HepG2 (cell line): ENCODE results near the gene AUTS2. TPM values are rescaled to one million over a fixed set of nuclear protein-coding genes. Genes with fewer than 3 reads are reported as not detected.

Experiments
- ATAC-seq: fragments of 200-7000 bp; cut with Tn5 transposase; 3 replicates; pipeline ENCODE4 v1.9.1; 2020; ENCODE audit warnings: mild to moderate bottlenecking, moderate library complexity
- BruUV-seq: library from RNA; stranded (reverse); fragments of 400-500 nt; replicated peaks from 2 replicates; lab custom pipeline; 2021; lab: Mats Ljungman, UMichigan
- CTCF ChIA-PET: fragments of 300-600 bp; formaldehyde crosslinking; extraction: SDS; loops from one replicate; lab custom pipeline; 2021; ENCODE audit warnings: low total read pairs, inconsistent platforms, low intra/inter-chr PET ratio; lab: Yijun Ruan, JAX
- POLR2A ChIA-PET: fragments of 350-600 bp; sonication (Branson Sonifier 250); formaldehyde crosslinking; loops from one replicate; lab custom pipeline; 2020; ENCODE audit warnings: antibody characterized with exemption, inconsistent platforms; lab: Yijun Ruan, JAX
- DNase-seq: peaks from one replicate; pipeline ENCODE4 v3.0.0-alpha.2; 2015; ENCODE audit warnings: low spot score
- FAIRE-seq: peaks from 3 replicates; lab custom pipeline; 2011; peaks lifted over from hg19 to GRCh38; lab: Jason Lieb, UNC
- H2AFZ ChIP-seq: one replicate; pipeline ENCODE4 v1.6.1; 2011; ENCODE audit warnings: low read length, inconsistent platforms
- H3K27ac ChIP-seq: fragments of 300-600 bp; 3 replicates; pipeline ENCODE4 v1.8.0; 2011; ENCODE audit warnings: mixed run types, mild to moderate bottlenecking, mixed read lengths, low read length, inconsistent platforms; ENCODE audit not compliant: insufficient read depth; ENCODE audit errors: extremely low read length
- H3K27me3 ChIP-seq, 2 experiments: fragments of 200-600 bp in 1 of 2; 2 replicates in 1 of 2; 3 replicates in 1 of 2; pipeline versions ENCODE4 v1.6.0 to v1.8.0; 2011; ENCODE audit warnings: low read length in 2 of 2, mild to moderate bottlenecking in 2 of 2, moderate library complexity in 2 of 2, inconsistent platforms in 1 of 2; ENCODE audit not compliant: insufficient read depth in 2 of 2, control insufficient read depth in 1 of 2
- H3K36me3 ChIP-seq, 2 experiments: fragments of 200-600 bp in 1 of 2; replicated peaks in 1 of 2; 2 replicates in 1 of 2; 3 replicates in 1 of 2; pipeline versions ENCODE4 v1.5.1 to v1.8.0; 2011; ENCODE audit warnings: low read length in 2 of 2, inconsistent platforms in 1 of 2; ENCODE audit not compliant: insufficient read depth in 2 of 2, control insufficient read depth in 1 of 2
- H3K4me1 ChIP-seq: 2 replicates; pipeline ENCODE4 v1.5.1; 2012; ENCODE audit warnings: low read length, inconsistent platforms; ENCODE audit not compliant: insufficient read depth
- H3K4me2 ChIP-seq: 2 replicates; pipeline ENCODE4 v1.6.0; 2011; ENCODE audit warnings: low read depth, low read length, inconsistent platforms
- H3K4me3 ChIP-seq, 3 experiments: fragments of 200-600 bp in 1 of 3; sonication (generic), shearing (Covaris generic) in 1 of 3; replicated peaks in 1 of 3; 2 replicates each; pipeline ENCODE4 v1.5.1; 2011 to 2016; ENCODE audit warnings: low read length in 3 of 3, inconsistent platforms in 2 of 3, low read depth in 2 of 3, mild to moderate bottlenecking in 2 of 3, control low read depth in 1 of 3, mixed read lengths in 1 of 3; ENCODE audit not compliant: insufficient read depth in 1 of 3
- H3K79me2 ChIP-seq: one replicate; pipeline ENCODE4 v1.6.1; 2011; ENCODE audit warnings: low read length, inconsistent platforms; ENCODE audit not compliant: insufficient read depth
- H3K9ac ChIP-seq: 2 replicates; pipeline ENCODE4 v1.6.0; 2011; ENCODE audit warnings: mild to moderate bottlenecking, low read depth, low read length, inconsistent platforms; ENCODE audit not compliant: insufficient read depth
- H3K9me3 ChIP-seq: 2 replicates; pipeline ENCODE4 v1.5.1; 2012; ENCODE audit warnings: mild to moderate bottlenecking, low read length
- H4K20me1 ChIP-seq: 2 replicates; pipeline ENCODE4 v1.6.0; 2011; ENCODE audit warnings: inconsistent platforms, mild to moderate bottlenecking, low read length, moderate library complexity; ENCODE audit not compliant: insufficient read depth
- ELF4 ChIP-seq: sonication (generic); formaldehyde crosslinking; IDR thresholded peaks from 2 replicates; pipeline ENCODE4 v1.5.0; 2020; ENCODE audit warnings: missing genetic modification reagents, mild to moderate bottlenecking, moderate library complexity, borderline replicate concordance
- FOXA1 ChIP-seq, 2 experiments: fragments of 450-650 bp in 1 of 2; sonication (generic) in 1 of 2; formaldehyde crosslinking in 1 of 2; IDR thresholded peaks; 2 replicates each; pipeline versions ENCODE4 v1.4.0 to v1.6.1; 2016 to 2020; ENCODE audit warnings: missing genetic modification reagents in 1 of 2
- KDM3A ChIP-seq: IDR thresholded peaks from 2 replicates; pipeline ENCODE4 v1.6.1; 2018; ENCODE audit warnings: low read depth, missing compliant biosample characterization
- NFYB ChIP-seq: sonication (generic); formaldehyde crosslinking; IDR thresholded peaks from 2 replicates; pipeline ENCODE4 v1.4.0; 2020; ENCODE audit warnings: missing genetic modification reagents
- NR2F6 ChIP-seq, 2 experiments: IDR thresholded peaks; 2 replicates each; pipeline ENCODE4 v1.6.1; 2016; ENCODE audit warnings: antibody characterized with exemption in 1 of 2, mild to moderate bottlenecking in 1 of 2
- PHF20 ChIP-seq: sonication (generic); formaldehyde crosslinking; IDR thresholded peaks from 2 replicates; pipeline ENCODE4 v1.5.0; 2020; ENCODE audit warnings: mild to moderate bottlenecking, missing genetic modification reagents
- SNAPC2 ChIP-seq: sonication (generic); formaldehyde crosslinking; IDR thresholded peaks from 2 replicates; pipeline ENCODE4 v1.8.1; 2022; ENCODE audit warnings: mild to moderate bottlenecking, missing genetic modification reagents
- SUZ12 ChIP-seq: fragments of 150-350 bp; IDR thresholded peaks from 2 replicates; pipeline ENCODE4 v1.6.1; 2014; ENCODE audit warnings: low read depth, low read length
- ZBTB46 ChIP-seq: sonication (generic); formaldehyde crosslinking; IDR thresholded peaks from 2 replicates; pipeline ENCODE4 v1.4.0; 2020; ENCODE audit warnings: mild to moderate bottlenecking, missing genetic modification reagents, borderline replicate concordance
- ZBTB8A ChIP-seq: sonication (generic); formaldehyde crosslinking; IDR thresholded peaks from 2 replicates; pipeline ENCODE4 v1.4.0; 2020; ENCODE audit warnings: mild to moderate bottlenecking, low read depth, missing genetic modification reagents, borderline replicate concordance
- ZFP62 ChIP-seq: sonication (generic); formaldehyde crosslinking; IDR thresholded peaks from 2 replicates; pipeline ENCODE4 v1.4.0; 2020; ENCODE audit warnings: missing genetic modification reagents
- ZKSCAN1 ChIP-seq: fragments of 150-350 bp; IDR thresholded peaks from 2 replicates; pipeline ENCODE4 v1.6.1; 2014; ENCODE audit warnings: low read length
- ZNF292 ChIP-seq: sonication (generic); formaldehyde crosslinking; IDR thresholded peaks from 2 replicates; pipeline ENCODE4 v1.8.1; 2022; ENCODE audit warnings: mild to moderate bottlenecking, low read depth, missing genetic modification reagents, borderline replicate concordance
- ZNF318 ChIP-seq: sonication (generic); formaldehyde crosslinking; IDR thresholded peaks from 2 replicates; pipeline ENCODE4 v1.4.0; 2020; ENCODE audit warnings: mild to moderate bottlenecking, missing genetic modification reagents
- ZNF746 ChIP-seq: sonication (generic); formaldehyde crosslinking; IDR thresholded peaks from 2 replicates; pipeline ENCODE4 v1.8.0; 2022; ENCODE audit warnings: mild to moderate bottlenecking, missing genetic modification reagents
- ZNF747 ChIP-seq: sonication (generic); formaldehyde crosslinking; IDR thresholded peaks from 2 replicates; pipeline ENCODE4 v1.8.1; 2023; ENCODE audit warnings: missing genetic modification reagents, mild to moderate bottlenecking, borderline replicate concordance
- WGBS: methylation state at CpG from one replicate; pipeline ENCODE4 v1.1.6; 2017; ENCODE audit warnings: low lambda C conversion rate; 5-methylcytosine and 5-hydroxymethylcytosine counted together
- in situ Hi-C: cut with HindIII; loops from 2 replicates; pipeline ENCODE4 v1.10.0; 2017; ENCODE audit warnings: low pct_unique_long_range_greater_than_20kb; ENCODE audit not compliant: extremely low pct_ligation_motif_present
- intact Hi-C: fragments of 100-400 bp; cut with micrococcal nuclease; formaldehyde crosslinking; loops from one replicate; pipeline ENCODE4 v1.10.0; 2022; ENCODE audit not compliant: unreplicated experiment
- polyA plus RNA-seq, 8 experiments: library from polyadenylated mRNA; depleted of rRNA in 3 of 8; stranded (reverse) in 7 of 8; unstranded in 1 of 8; fragments of >200 nt; fragmentation: Illumina TruSeq in 4 of 8; extraction: Trizol in 4 of 8; gene quantifications; 2 replicates each; pipeline versions ENCODE4 v1.2.1 to v1.2.3, GENCODE V29; 2011 to 2016; ENCODE audit warnings: low read depth in 4 of 8, missing spikeins in 1 of 8, mixed read lengths in 1 of 8; ENCODE audit not compliant: insufficient read depth in 1 of 8
- total RNA-seq, 5 experiments: library from RNA; depleted of rRNA; stranded (reverse); fragments of >200 nt; fragmentation: Illumina TruSeq; extraction: Trizol; gene quantifications; 2 replicates each; pipeline ENCODE4 v1.2.3, GENCODE V29; 2016; ENCODE audit warnings: low read depth in 1 of 5

AUTS2 gene
- total and polyA plus RNA-seq, 2 of the 13 experiments (the other 11 are each of a cell fraction or from before 2014, with no cell fraction given): 0.38 TPM; not detected in 1

- H3K4me1 ChIP-seq: peaks cover 26% of the 10 kb centered on the region
- POLR2A ChIA-PET: no interaction called here
- ATAC-seq (no peak), DNase-seq (no peak), FAIRE-seq (no peak)
- H3K79me2 ChIP-seq: no peaks in the 10 kb centered on the region
- intact Hi-C loops: no loop called here
- no TSS peak for BruUV-seq
- no peaks in the 10 kb centered on the region for H4K20me1 ChIP-seq
- H3K27ac ChIP-seq: no peak overlapping the region
- H3K4me2 ChIP-seq: no peak overlapping the region
- H3K27me3 ChIP-seq: no peaks in the 10 kb centered on the region
- H3K9ac ChIP-seq: no peak overlapping the region
- H3K4me3 ChIP-seq: no peak overlapping the region
- H2AFZ ChIP-seq: no peak overlapping the region
- CTCF ChIA-PET: no interaction called here
- 70% methylated on average over 5 of the region's 5 CpGs for WGBS
- in situ Hi-C loops: no loop called here
- peaks cover 30% of the 10 kb centered on the region for H3K9me3 ChIP-seq
- TF ChIP-seq ZFP62 (CRISPR knock-in tag): no peak
- TF ChIP-seq SNAPC2 (CRISPR knock-in tag): no peak
- TF ChIP-seq FOXA1 (IDR thresholded peaks at IDR 0.05): no peak
- TF ChIP-seq FOXA1 (CRISPR knock-in tag; IDR thresholded peaks at IDR 0.05): no peak
- TF ChIP-seq ZBTB46 (CRISPR knock-in tag): no peak
- no peak for TF ChIP-seq PHF20 (CRISPR knock-in tag)
- no peak for TF ChIP-seq ZKSCAN1
- no peak for TF ChIP-seq ZNF747 (CRISPR knock-in tag)
- TF ChIP-seq ZNF318 (CRISPR knock-in tag): no peak
- TF ChIP-seq NR2F6 (IDR thresholded peaks at IDR 0.05): no peak
- no peak for TF ChIP-seq NR2F6 (CRISPR knock-in tag; IDR thresholded peaks at IDR 0.05)
- TF ChIP-seq ZNF292 (CRISPR knock-in tag): no peak
- TF ChIP-seq ZNF746 (CRISPR knock-in tag): no peak
- no peak for TF ChIP-seq SUZ12
- TF ChIP-seq NFYB (CRISPR knock-in tag): no peak
- TF ChIP-seq ELF4 (CRISPR knock-in tag): no peak
- TF ChIP-seq ZBTB8A (CRISPR knock-in tag): no peak
- no peak for TF ChIP-seq KDM3A (CRISPR knock-in tag)
- no peaks in the 10 kb centered on the region for H3K36me3 ChIP-seq
Measured at GRCh38 chr7:70795948-70796347, 1197.7 kb downstream of the AUTS2 start.
